ENCODE results near the gene WDR77.

The WDR77 gene

GRCh38 chr1:111392460-111392945 is 56.6 kb downstream of the WDR77 start:
- H3K79me2 ChIP-seq (ENCODE audit: insufficient read depth, low read length): no peaks in the 10 kb centered on the region
- H3K4me3 ChIP-seq (ENCODE audit: low read depth, low read length, poor library complexity, severe bottlenecking): no peak overlapping the region
- no peaks in the 10 kb centered on the region for H3K9me3 ChIP-seq (ENCODE audit: low read length)
- H4K20me1 ChIP-seq (ENCODE audit: insufficient read depth, low read length): no peaks in the 10 kb centered on the region
- no peak overlapping the region for H3K27ac ChIP-seq (ENCODE audit: low read depth, low read length, poor library complexity, severe bottlenecking)
- H3K9ac ChIP-seq (ENCODE audit: low read length): no peak overlapping the region
- H2AFZ ChIP-seq (ENCODE audit: low read length): no peak overlapping the region
- no peaks in the 10 kb centered on the region for H3K9me2 ChIP-seq (ENCODE audit: low read depth, low read length)
- H3K27me3 ChIP-seq (ENCODE audit: insufficient read depth, low read length): no peaks in the 10 kb centered on the region
- no peak for TF ChIP-seq EZH2 (IDR thresholded peaks at IDR 0.05; ENCODE audit: borderline replicate concordance, low read length)
- no peak for TF ChIP-seq CTCF (IDR thresholded peaks at IDR 0.05; ENCODE audit: low read length)
- H3K4me1 ChIP-seq (ENCODE audit: insufficient read depth, low read length, severe bottlenecking): no peaks in the 10 kb centered on the region
- H3K4me2 ChIP-seq (ENCODE audit: low read length): no peak overlapping the region
- no peaks in the 10 kb centered on the region for H3F3A ChIP-seq (ENCODE audit: insufficient read depth, low read length)
- no peaks in the 10 kb centered on the region for H3K36me3 ChIP-seq (ENCODE audit: insufficient read depth, low read length)

- Histone ChIP-seq H3F3A (ENCODE audit: insufficient read depth, low read length) (no peaks in the 10 kb centered on the region), H4K20me1 (ENCODE audit: insufficient read depth, low read length) (no peaks in the 10 kb centered on the region), H3K27ac (ENCODE audit: low read depth, low read length, poor library complexity, severe bottlenecking) (no peak overlapping the region), H3K79me2 (ENCODE audit: insufficient read depth, low read length) (no peaks in the 10 kb centered on the region), H3K9me2 (ENCODE audit: low read depth, low read length) (no peaks in the 10 kb centered on the region), H3K4me3 (ENCODE audit: low read depth, low read length, poor library complexity, severe bottlenecking) (no peak overlapping the region), H3K9ac (ENCODE audit: low read length) (no peak overlapping the region), H3K27me3 (ENCODE audit: insufficient read depth, low read length) (no peaks in the 10 kb centered on the region), H3K36me3 (ENCODE audit: insufficient read depth, low read length) (no peaks in the 10 kb centered on the region), H3K9me3 (ENCODE audit: low read length) (no peaks in the 10 kb centered on the region), H2AFZ (ENCODE audit: low read length) (no peak overlapping the region), H3K4me1 (ENCODE audit: insufficient read depth, low read length, severe bottlenecking) (no peaks in the 10 kb centered on the region), H3K4me2 (ENCODE audit: low read length) (no peak overlapping the region)
- TF ChIP-seq CTCF (IDR thresholded peaks at IDR 0.05; ENCODE audit: low read length) (no peak), EZH2 (IDR thresholded peaks at IDR 0.05; ENCODE audit: borderline replicate concordance, low read length) (no peak)
These were observed 57.0 kb downstream of the WDR77 start for GRCh38 chr1:111392042-111392441.
